Neuronal stem cell (in vitro differentiated cells): ENCODE results near the gene CREB5.

Experiments used
- DNase-seq: peaks from one replicate; pipeline ENCODE4 v3.0.0-alpha.2; 2013; ENCODE audit warnings: low spot score
- H2AFZ ChIP-seq: one replicate; pipeline ENCODE4 v1.6.1; 2013; ENCODE audit warnings: mild to moderate bottlenecking, low read length, inconsistent platforms
- H2AK5ac ChIP-seq: 2 replicates; pipeline ENCODE4 v1.6.1; 2013; ENCODE audit warnings: low read depth, mild to moderate bottlenecking, inconsistent platforms, low read length, moderate library complexity, mixed read lengths
- H2BK120ac ChIP-seq: 2 replicates; pipeline ENCODE4 v1.6.1; 2013; ENCODE audit warnings: low read depth, mild to moderate bottlenecking, inconsistent platforms, low read length, moderate library complexity, mixed read lengths
- H2BK12ac ChIP-seq: one replicate; pipeline ENCODE4 v1.6.1; 2013; ENCODE audit warnings: low read length, inconsistent platforms
- H2BK15ac ChIP-seq: 2 replicates; pipeline ENCODE4 v1.6.1; 2013; ENCODE audit warnings: mild to moderate bottlenecking, low read length, inconsistent platforms, mixed read lengths
- H2BK5ac ChIP-seq: one replicate; pipeline ENCODE4 v1.6.1; 2013; ENCODE audit warnings: inconsistent platforms, mild to moderate bottlenecking, low read length, moderate library complexity
- H3K14ac ChIP-seq: one replicate; pipeline ENCODE4 v1.6.1; 2013; ENCODE audit warnings: low read length, inconsistent platforms
- H3K18ac ChIP-seq: 2 replicates; pipeline ENCODE4 v1.6.1; 2013; ENCODE audit warnings: low read length, inconsistent platforms
- H3K23ac ChIP-seq: 2 replicates; pipeline ENCODE4 v1.6.1; 2013; ENCODE audit warnings: low read depth, mild to moderate bottlenecking, mixed read lengths, low read length, inconsistent platforms; ENCODE audit not compliant: poor library complexity
- H3K27ac ChIP-seq: replicated peaks from 3 replicates; pipeline ENCODE4 v1.5.1; 2013; ENCODE audit warnings: low read length, inconsistent platforms
- H3K27me3 ChIP-seq, 3 experiments: 2 replicates each; pipeline ENCODE4 v1.6.1; 2013; ENCODE audit warnings: low read length in 3 of 3, mild to moderate bottlenecking in 2 of 3, inconsistent platforms in 1 of 3, low read depth in 1 of 3, mixed read lengths in 1 of 3, moderate library complexity in 1 of 3; ENCODE audit not compliant: control insufficient read depth in 3 of 3, insufficient read depth in 3 of 3
- H3K36me3 ChIP-seq, 2 donors: replicated peaks in 1 of 2; 2 replicates each; pipeline ENCODE4 v1.6.1; 2013; ENCODE audit warnings: low read length in 2 of 2; ENCODE audit not compliant: control insufficient read depth in 2 of 2, insufficient read depth in 2 of 2
- H3K4ac ChIP-seq: 2 replicates; pipeline ENCODE4 v1.6.1; 2013; ENCODE audit warnings: inconsistent platforms, mild to moderate bottlenecking, low read length, moderate library complexity
- H3K4me1 ChIP-seq, 2 donors: 1 replicate in 1 of 2; 2 replicates in 1 of 2; pipeline ENCODE4 v1.6.1; 2013; ENCODE audit warnings: low read length in 2 of 2, low read depth in 1 of 2; ENCODE audit not compliant: control insufficient read depth in 2 of 2, insufficient read depth in 1 of 2
- H3K4me2 ChIP-seq: one replicate; pipeline ENCODE4 v1.6.1; 2013; ENCODE audit warnings: mild to moderate bottlenecking, low read length, inconsistent platforms; ENCODE audit not compliant: insufficient read depth, poor library complexity, severe bottlenecking
- H3K4me3 ChIP-seq, 2 donors: 2 replicates each; pipeline ENCODE4 v1.5.1; 2013; ENCODE audit warnings: low read length in 2 of 2, mild to moderate bottlenecking in 2 of 2, inconsistent platforms in 1 of 2, moderate library complexity in 1 of 2
- H3K79me1 ChIP-seq: one replicate; pipeline ENCODE4 v1.6.1; 2013; ENCODE audit warnings: low read depth, mild to moderate bottlenecking, inconsistent platforms, low read length, moderate library complexity
- H3K9ac ChIP-seq: one replicate; pipeline ENCODE4 v1.6.1; 2013; ENCODE audit warnings: mild to moderate bottlenecking, low read depth, low read length, inconsistent platforms; ENCODE audit not compliant: poor library complexity
- H3K9me3 ChIP-seq, 2 donors: replicated peaks in 1 of 2; 2 replicates each; pipeline versions ENCODE3 to v1.6.1; 2013; ENCODE audit warnings: low read length in 2 of 2, mild to moderate bottlenecking in 2 of 2, inconsistent platforms in 1 of 2, low read depth in 1 of 2, mixed read lengths in 1 of 2, moderate library complexity in 1 of 2; ENCODE audit not compliant: control insufficient read depth in 2 of 2, insufficient read depth in 1 of 2
- H4K8ac ChIP-seq: one replicate; pipeline ENCODE4 v1.6.1; 2013; ENCODE audit warnings: low read depth, mild to moderate bottlenecking, inconsistent platforms, low read length, moderate library complexity
- H4K91ac ChIP-seq: one replicate; pipeline ENCODE4 v1.6.1; 2013; ENCODE audit warnings: low read length, low read depth, mild to moderate bottlenecking, inconsistent platforms; ENCODE audit not compliant: poor library complexity
- WGBS, 2 donors: extraction: QIAGEN DNeasy Blood & Tissue Kit; methylation state at CpG; one replicate each; pipeline ENCODE4 v1.1.7; 2013; ENCODE audit warnings: missing lambda C conversion rate in 2 of 2, mixed read lengths in 1 of 2; ENCODE audit not compliant: insufficient read length in 2 of 2, insufficient replicate concordance in 1 of 2; ENCODE audit errors: extremely low coverage in 2 of 2; 5-methylcytosine and 5-hydroxymethylcytosine counted together

The CREB5 gene

GRCh38 chr7:28646376-28647075, 234.2 kb downstream of the CREB5 start:
- H3K9ac ChIP-seq, result no peak overlapping the region
- H3K23ac ChIP-seq, result no peak overlapping the region
- no peak overlapping the region for H3K14ac ChIP-seq
- H2BK120ac ChIP-seq, result no peak overlapping the region
- H3K4me1 ChIP-seq, result peaks cover 2 to 37% of the 10 kb centered on the region in 2 donors
- no peak for DNase-seq
- no peak overlapping the region for H3K4me2 ChIP-seq
- no peak overlapping the region for H3K4ac ChIP-seq
- H4K91ac ChIP-seq, result no peak overlapping the region
- no peak overlapping the region for H2BK5ac ChIP-seq
- H3K9me3 ChIP-seq, result peaks cover 2 to 3% of the 10 kb centered on the region in 2 donors
- H3K36me3 ChIP-seq, result peaks cover 0 to 2% of the 10 kb centered on the region in 2 donors
- no peak overlapping the region for H4K8ac ChIP-seq
- H2AK5ac ChIP-seq, result no peak overlapping the region
- no peak overlapping the region for H3K27ac ChIP-seq
- no peak overlapping the region for H3K4me3 ChIP-seq
- no peak overlapping the region for H2BK12ac ChIP-seq
- no CpG with 5 or more reads among the region's 3 CpGs for WGBS, 2 donors
- H3K27me3 ChIP-seq, result no peaks in the 10 kb centered on the region
- no peaks in the 10 kb centered on the region for H3K79me1 ChIP-seq
- no peak overlapping the region for H2AFZ ChIP-seq
- H3K18ac ChIP-seq, result no peak overlapping the region
- no peak overlapping the region for H2BK15ac ChIP-seq

GRCh38 chr7:28647076-28647421, 234.7 kb downstream of the CREB5 start:
- H3K4me1 ChIP-seq, result peaks cover 0 to 36% of the 10 kb centered on the region in 2 donors
- no peak overlapping the region for H3K4me3 ChIP-seq
- H4K91ac ChIP-seq, result no peak overlapping the region

GRCh38 chr7:28649189-28649588, 236.9 kb downstream of the CREB5 start:
- H3K9ac ChIP-seq, result no peak overlapping the region
- no peak overlapping the region for H3K18ac ChIP-seq

More at GRCh38 chr7:28647076-28647421, 234.7 kb downstream of the CREB5 start:
- no peaks in the 10 kb centered on the region for H3K27me3 ChIP-seq
- no peak overlapping the region for H2BK15ac ChIP-seq
- H4K8ac ChIP-seq, result no peak overlapping the region
- no peaks in the 10 kb centered on the region for H3K79me1 ChIP-seq
- H2BK5ac ChIP-seq, result no peak overlapping the region
- H2AK5ac ChIP-seq, result no peak overlapping the region
- no peak overlapping the region for H3K9ac ChIP-seq
- no peak overlapping the region for H3K27ac ChIP-seq
- H3K18ac ChIP-seq, result no peak overlapping the region
- no peak overlapping the region for H2BK120ac ChIP-seq
- DNase-seq, result no peak
- no peak overlapping the region for H3K23ac ChIP-seq
- no peak overlapping the region for H3K4ac ChIP-seq
- WGBS, 2 donors, result no CpG with 5 or more reads among the region's 4 CpGs
- H3K9me3 ChIP-seq, result no peaks in the 10 kb centered on the region
- no peak overlapping the region for H2AFZ ChIP-seq
- H2BK12ac ChIP-seq, result no peak overlapping the region
- no peak overlapping the region for H3K4me2 ChIP-seq
- no peak overlapping the region for H3K14ac ChIP-seq
- no peaks in the 10 kb centered on the region for H3K36me3 ChIP-seq

GRCh38 chr7:28649811-28650210, 237.5 kb downstream of the CREB5 start:
- Histone ChIP-seq H3K79me1 (no peaks in the 10 kb centered on the region), H2AFZ (no peak overlapping the region), H3K4me2 (no peak overlapping the region)

More at GRCh38 chr7:28649189-28649588, 236.9 kb downstream of the CREB5 start:
- H3K4ac ChIP-seq, result no peak overlapping the region
- no peaks in the 10 kb centered on the region for H3K27me3 ChIP-seq
- no peak overlapping the region for H2BK5ac ChIP-seq
- no peak overlapping the region for H3K4me3 ChIP-seq
- no peak overlapping the region for H2AK5ac ChIP-seq
- no peak overlapping the region for H3K4me2 ChIP-seq
- no peak overlapping the region for H2AFZ ChIP-seq
- DNase-seq, result no peak
- no peak overlapping the region for H4K8ac ChIP-seq
- H2BK120ac ChIP-seq, result no peak overlapping the region
- H3K4me1 ChIP-seq, result peaks cover 0 to 25% of the 10 kb centered on the region in 2 donors
- H2BK15ac ChIP-seq, result no peak overlapping the region
- no CpG with 5 or more reads among the region's 1 CpG for WGBS, 2 donors
- H3K9me3 ChIP-seq, result no peaks in the 10 kb centered on the region
- no peak overlapping the region for H4K91ac ChIP-seq
- H3K14ac ChIP-seq, result no peak overlapping the region
- H3K79me1 ChIP-seq, result no peaks in the 10 kb centered on the region
- H3K27ac ChIP-seq, result no peak overlapping the region
- no peaks in the 10 kb centered on the region for H3K36me3 ChIP-seq
- H2BK12ac ChIP-seq, result no peak overlapping the region
- H3K23ac ChIP-seq, result no peak overlapping the region

More at GRCh38 chr7:28649811-28650210, 237.5 kb downstream of the CREB5 start:
- no peak overlapping the region for H2BK12ac ChIP-seq
- H3K14ac ChIP-seq, result no peak overlapping the region
- H3K36me3 ChIP-seq, result no peaks in the 10 kb centered on the region
- peaks cover 0 to 25% of the 10 kb centered on the region in 2 donors for H3K4me1 ChIP-seq
- no peak overlapping the region for H2BK120ac ChIP-seq
- no peak overlapping the region for H2BK5ac ChIP-seq
- H3K27me3 ChIP-seq, result no peaks in the 10 kb centered on the region
- no peak overlapping the region for H4K91ac ChIP-seq
- H3K9ac ChIP-seq, result no peak overlapping the region
- WGBS, 2 donors, result no CpG with 5 or more reads among the region's 2 CpGs
- no peak for DNase-seq
- H3K4ac ChIP-seq, result no peak overlapping the region
- no peak overlapping the region for H4K8ac ChIP-seq
- H3K27ac ChIP-seq, result no peak overlapping the region
- no peak overlapping the region for H3K18ac ChIP-seq
- H2BK15ac ChIP-seq, result no peak overlapping the region
- H2AK5ac ChIP-seq, result no peak overlapping the region
- H3K23ac ChIP-seq, result no peak overlapping the region
- H3K4me3 ChIP-seq, result no peak overlapping the region
- no peaks in the 10 kb centered on the region for H3K9me3 ChIP-seq
